Smooth muscle cell of bladder (primary cell): ENCODE measurements around the gene PLA1A. TPM values are rescaled to one million over a fixed set of nuclear protein-coding genes. Genes with fewer than 3 reads are reported as not detected.

Experiments
- total RNA-seq: library from RNA; depleted of rRNA; stranded (reverse); fragments of >200 nt; gene quantifications from 2 replicates; pipeline ENCODE4 v1.2.3, GENCODE V29; 2014

The PLA1A gene, protein sequence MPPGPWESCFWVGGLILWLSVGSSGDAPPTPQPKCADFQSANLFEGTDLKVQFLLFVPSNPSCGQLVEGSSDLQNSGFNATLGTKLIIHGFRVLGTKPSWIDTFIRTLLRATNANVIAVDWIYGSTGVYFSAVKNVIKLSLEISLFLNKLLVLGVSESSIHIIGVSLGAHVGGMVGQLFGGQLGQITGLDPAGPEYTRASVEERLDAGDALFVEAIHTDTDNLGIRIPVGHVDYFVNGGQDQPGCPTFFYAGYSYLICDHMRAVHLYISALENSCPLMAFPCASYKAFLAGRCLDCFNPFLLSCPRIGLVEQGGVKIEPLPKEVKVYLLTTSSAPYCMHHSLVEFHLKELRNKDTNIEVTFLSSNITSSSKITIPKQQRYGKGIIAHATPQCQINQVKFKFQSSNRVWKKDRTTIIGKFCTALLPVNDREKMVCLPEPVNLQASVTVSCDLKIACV
- total RNA-seq, result 0.83 TPM in 1 of 2 replicates, not detected in the other

DNA sequence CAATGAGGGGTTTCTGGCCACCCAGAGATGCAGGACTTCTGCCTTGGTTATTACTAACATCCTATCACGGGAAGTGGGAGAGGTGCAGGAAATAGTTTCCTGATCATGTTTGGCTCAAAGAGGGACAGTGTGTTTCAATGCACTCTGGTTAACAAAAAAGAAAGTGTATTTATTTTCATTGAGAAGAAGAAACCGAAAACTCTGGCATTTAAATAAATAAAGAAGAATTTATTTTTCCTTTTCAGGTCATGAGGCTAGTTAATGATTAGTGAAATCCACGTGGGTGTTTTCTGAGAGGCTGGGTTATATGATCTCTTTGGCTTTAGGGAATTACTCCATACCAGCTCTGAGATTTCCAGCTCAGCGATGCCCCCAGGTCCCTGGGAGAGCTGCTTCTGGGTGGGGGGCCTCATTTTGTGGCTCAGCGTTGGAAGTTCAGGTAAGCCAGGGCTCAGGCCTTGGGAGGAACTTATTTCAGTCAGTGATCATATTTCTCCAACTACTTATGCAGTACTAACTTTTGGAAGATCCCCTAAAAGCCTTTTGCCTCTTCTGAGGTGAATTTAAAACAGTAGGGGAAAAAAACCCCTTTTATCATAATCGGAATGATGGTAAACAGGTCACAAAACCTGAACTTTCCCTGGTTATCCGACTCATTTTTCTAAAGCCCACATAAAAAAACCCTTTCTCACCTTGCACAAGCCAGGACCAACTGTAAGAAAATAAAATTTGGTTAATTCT lies at the start of gene PLA1A:
TSS of gene PLA1A (plus strand) at position 338 of the 741 bp plus-strand sequence. CDS start at position 367, 29 bp downstream.

DNA sequence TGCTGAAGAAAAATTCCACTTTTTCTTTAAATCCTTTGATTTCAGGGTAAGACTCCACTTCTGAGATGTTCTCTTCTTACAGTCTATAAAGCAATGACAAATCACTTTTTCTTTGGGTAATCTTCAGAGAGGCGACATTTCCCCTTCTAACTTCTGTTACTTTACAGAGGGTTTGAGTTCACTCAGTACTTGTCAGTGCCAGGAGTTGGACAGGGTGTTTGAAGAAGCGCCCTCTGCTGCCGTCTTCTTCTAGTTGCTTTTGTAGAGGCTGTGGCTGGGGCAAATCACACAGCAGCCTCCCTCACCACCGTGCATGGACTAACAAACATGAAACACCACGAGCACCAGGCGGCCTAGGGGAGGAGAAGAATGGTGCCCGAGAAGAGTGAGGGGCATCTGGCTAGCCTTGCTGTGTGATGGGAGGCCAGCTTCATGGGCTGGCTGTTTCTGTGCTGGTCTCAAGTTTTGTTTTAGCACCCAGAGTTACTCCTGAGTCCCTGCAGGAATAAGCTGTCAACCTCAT lies 38.2 kb upstream of the PLA1A start, which contains the start of gene CD80:
TSS of gene CD80 (minus strand) at position 174 of the 523 bp plus-strand sequence. CDS start 1,886 bp downstream, outside the sequence.

DNA sequence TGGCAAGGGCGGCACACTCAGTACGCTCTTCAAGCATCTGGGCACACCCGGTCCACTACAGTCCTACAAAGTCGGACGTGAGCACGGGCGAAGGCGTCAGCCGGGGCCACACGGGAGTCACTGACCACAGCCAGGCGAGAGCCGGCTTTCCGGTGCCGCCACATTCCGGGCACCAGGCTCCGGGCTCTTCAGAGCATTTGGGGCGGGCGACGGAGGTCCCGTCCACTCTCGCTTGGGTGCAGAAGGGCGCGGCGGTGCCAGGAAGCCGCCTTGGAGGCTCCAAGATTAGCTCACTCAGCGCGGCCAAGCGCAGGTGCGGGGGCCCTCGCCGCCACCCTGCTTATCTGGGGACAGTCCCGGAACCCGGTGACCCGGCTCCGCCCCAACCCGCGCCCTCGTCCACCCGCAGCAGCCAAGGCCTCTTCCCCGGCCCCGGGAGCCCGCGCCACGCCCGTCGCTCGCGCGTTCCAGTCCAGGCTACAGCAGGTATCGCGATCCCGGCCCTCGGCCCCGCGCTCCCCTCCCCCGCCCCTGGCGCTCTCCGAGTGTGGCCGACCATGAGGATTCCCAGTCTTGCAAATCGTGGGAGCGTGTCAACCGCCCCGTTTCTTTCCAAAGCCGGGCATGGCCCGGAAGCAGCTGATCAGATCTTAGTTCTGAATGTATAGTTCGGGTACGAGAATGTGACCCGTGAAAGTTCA lies 18.2 kb upstream of the PLA1A start, which contains the start of gene ADPRH:
TSS of gene ADPRH (plus strand) at position 127 of the 701 bp plus-strand sequence. CDS start 2,678 bp downstream, outside the sequence.

DNA sequence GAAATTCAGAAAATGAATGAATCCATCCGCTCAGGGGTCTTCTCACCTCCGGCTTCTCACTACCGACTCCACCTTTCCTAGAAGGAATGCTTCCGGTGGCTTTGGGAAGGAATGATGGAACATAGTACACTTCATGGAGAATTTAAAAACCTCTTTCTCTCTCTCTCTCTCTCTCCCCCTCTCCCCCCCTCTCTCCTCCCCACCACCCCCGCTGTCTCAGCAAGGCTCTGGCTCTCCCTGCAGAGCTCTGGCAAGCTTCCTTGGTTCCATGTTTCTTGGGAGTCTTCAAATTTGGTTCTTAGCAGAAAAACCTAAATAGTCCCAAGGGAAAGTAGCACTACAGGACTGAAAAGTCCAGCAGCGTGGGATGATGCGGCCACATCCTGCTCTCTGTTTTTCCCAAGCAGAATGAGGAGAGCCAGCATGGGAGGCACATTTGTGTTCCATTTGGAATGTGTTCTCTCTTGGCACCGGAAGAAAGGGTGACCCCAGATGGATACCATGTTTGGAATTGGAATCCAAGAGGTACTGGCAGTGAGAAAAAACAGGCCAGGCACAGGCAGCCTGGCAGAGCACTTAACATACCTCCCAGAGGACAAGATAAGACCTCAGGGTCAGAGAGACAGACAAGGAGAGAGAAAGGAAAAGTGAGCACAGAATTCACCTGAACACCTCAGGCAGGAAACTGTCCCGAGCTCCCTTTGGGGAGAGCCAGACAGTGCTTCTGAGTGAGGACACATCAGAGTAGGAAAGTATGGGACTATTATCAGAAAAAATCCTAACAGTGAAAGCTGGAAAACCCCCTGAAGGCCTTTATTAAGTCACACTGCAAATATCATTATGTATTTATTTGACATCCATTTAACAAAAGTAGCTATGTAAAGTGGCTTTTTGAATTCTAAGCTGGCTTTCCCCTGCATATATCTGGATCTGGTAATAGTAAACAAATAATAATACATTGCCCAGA lies 63.1 kb downstream of the PLA1A start, which contains the start of gene POPDC2:
TSS of gene POPDC2 (minus strand) at position 116 of the 967 bp plus-strand sequence. CDS start 166 bp downstream, outside the sequence.

DNA sequence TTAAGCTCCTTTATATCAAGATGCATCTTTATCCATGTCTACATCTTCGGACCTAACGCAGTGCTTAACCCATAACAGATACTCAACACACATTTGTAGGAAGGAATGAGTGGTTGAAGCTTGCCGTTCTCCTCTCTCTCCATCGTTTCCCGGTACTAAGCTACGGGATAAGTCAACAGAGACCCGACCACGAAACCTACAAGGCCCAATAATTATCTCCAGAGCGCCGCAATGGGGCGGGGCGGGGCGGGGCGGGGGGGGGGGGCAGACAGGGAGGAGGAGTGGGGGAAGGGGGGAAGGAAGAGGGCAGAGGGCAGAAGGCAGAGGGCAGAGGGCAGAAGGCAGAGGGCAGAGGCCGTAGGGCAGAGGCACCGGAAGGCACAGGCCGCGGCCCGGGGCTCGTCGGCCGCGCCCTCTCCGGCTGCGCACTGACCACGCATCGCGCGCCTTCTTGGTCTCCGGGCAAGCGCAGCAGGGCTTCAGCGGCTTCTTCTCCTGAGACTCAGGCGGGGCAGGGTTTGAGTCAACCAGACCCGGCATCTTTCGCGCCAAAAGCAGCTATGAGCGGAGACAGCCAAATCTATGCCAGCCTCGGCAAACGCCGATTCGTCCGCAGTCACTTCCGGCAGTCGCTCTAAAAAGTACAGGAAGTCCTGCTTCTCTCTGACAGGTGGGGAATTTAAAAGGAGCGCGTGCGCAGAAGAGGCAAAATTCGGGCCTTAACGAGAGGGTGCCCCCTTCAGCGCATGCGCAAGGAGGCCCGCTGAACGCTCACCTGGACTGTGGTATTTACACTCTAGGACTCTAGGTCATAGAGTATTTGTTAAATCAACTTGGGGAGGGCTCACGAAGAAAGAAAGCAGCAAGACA lies 79.3 kb downstream of the PLA1A start, which contains the start of gene COX17:
TSS of gene COX17 (minus strand) at position 636 of the 870 bp plus-strand sequence. CDS start at position 540, 96 bp downstream.

Other genes starting within 250 kb of the PLA1A start
- 65.8 and 67.6 TPM in 2 replicates for gene TMEM39A, start 134.3 kb upstream of the PLA1A start, total RNA-seq
- 13.5 and 25.9 TPM in 2 replicates for gene POGLUT1, start 128.9 kb upstream of the PLA1A start, total RNA-seq
- 46.1 and 60.6 TPM in 2 replicates for gene TIMMDC1, start 99.3 kb upstream of the PLA1A start, total RNA-seq
- gene CD80, start 38.3 kb upstream of the PLA1A start, total RNA-seq, result 0.14 TPM in 1 of 2 replicates, not detected in the other
- gene ADPRH, start 18.4 kb upstream of the PLA1A start, total RNA-seq, result 1.7 TPM in 2 replicates
- under 0.01 and 0.37 TPM in 2 replicates for gene POPDC2, start 62.7 kb downstream of the PLA1A start, total RNA-seq
- gene COX17, start 79.5 kb downstream of the PLA1A start, total RNA-seq, result 14.2 and 21.4 TPM in 2 replicates
- 0.14 and 0.18 TPM in 2 replicates for gene CFAP91, start 105.1 kb downstream of the PLA1A start, total RNA-seq
- gene NR1I2, start 184.2 kb downstream of the PLA1A start, total RNA-seq, result not detected in 2 replicates